H1 (cell line): ENCODE data around the gene CASK. TPM values are rescaled to one million over a fixed set of nuclear protein-coding genes. Genes with fewer than 3 reads are reported as not detected.

Source experiments
- CTCF ChIA-PET: fragments of 300-600 bp; sonication (Branson Sonifier 250); formaldehyde crosslinking; loops from one replicate; lab custom pipeline; 2021; ENCODE audit not compliant: partially characterized antibody; lab: Charles Lee
- POLR2A ChIA-PET: fragments of 300-600 bp; sonication (Branson Sonifier 250); formaldehyde crosslinking; loops from one replicate; lab custom pipeline; 2021; ENCODE audit warnings: inconsistent platforms; ENCODE audit not compliant: partially characterized antibody; lab: Charles Lee
- DNase-seq, 2 experiments: peaks; one replicate each; pipeline versions ENCODE4 v3.0.0 to v3.0.0-alpha.2; 2010 to 2022; ENCODE audit warnings: low spot score in 2 of 2, low read depth in 1 of 2, mixed read lengths in 1 of 2
- FAIRE-seq: peaks from 2 replicates; lab custom pipeline; 2011; peaks lifted over from hg19 to GRCh38; lab: Jason Lieb, UNC
- H2AFZ ChIP-seq: 2 replicates; pipeline ENCODE4 v1.8.1; 2012; ENCODE audit warnings: low read length, inconsistent platforms
- H2AK5ac ChIP-seq: 2 replicates; pipeline ENCODE4 v1.6.1; 2013; ENCODE audit warnings: low read depth, low read length
- H2BK120ac ChIP-seq: replicated peaks from 2 replicates; pipeline ENCODE3; 2013; ENCODE audit warnings: low read depth, low read length, inconsistent platforms
- H2BK12ac ChIP-seq: 2 replicates; pipeline ENCODE4 v1.6.1; 2013; ENCODE audit warnings: low read depth, low read length
- H2BK15ac ChIP-seq: 2 replicates; pipeline ENCODE4 v1.6.1; 2013; ENCODE audit warnings: low read length
- H2BK20ac ChIP-seq: 2 replicates; pipeline ENCODE4 v1.6.1; 2013; ENCODE audit warnings: low read length
- H2BK5ac ChIP-seq: 2 replicates; pipeline ENCODE4 v1.6.1; 2013; ENCODE audit warnings: low read depth, low read length
- H3K14ac ChIP-seq: 2 replicates; pipeline ENCODE4 v1.6.1; 2013; ENCODE audit warnings: inconsistent platforms; ENCODE audit not compliant: insufficient read length
- H3K18ac ChIP-seq: 2 replicates; pipeline ENCODE4 v1.6.1; 2013; ENCODE audit warnings: low read length; ENCODE audit errors: extremely low read depth
- H3K23ac ChIP-seq: 2 replicates; pipeline ENCODE4 v1.6.1; 2013; ENCODE audit warnings: inconsistent platforms; ENCODE audit not compliant: insufficient read length
- H3K23me2 ChIP-seq: 2 replicates; pipeline ENCODE4 v1.6.1; 2013; ENCODE audit warnings: low read depth, low read length
- H3K27ac ChIP-seq: 2 replicates; pipeline ENCODE4 v1.6.1; 2011; ENCODE audit warnings: low read depth, low read length, inconsistent platforms
- H3K27me3 ChIP-seq, 4 experiments: replicated peaks in 1 of 4; 1 replicate in 1 of 4; 2 replicates in 3 of 4; pipeline versions ENCODE4 v1.6.1 to v1.8.1; 2011 to 2013; ENCODE audit warnings: low read length in 3 of 4, mild to moderate bottlenecking in 3 of 4, inconsistent platforms in 2 of 4, mixed read lengths in 2 of 4, moderate library complexity in 1 of 4; ENCODE audit not compliant: control insufficient read depth in 3 of 4, insufficient read depth in 3 of 4; ENCODE audit errors: extremely low read depth in 1 of 4
- H3K36me3 ChIP-seq, 4 experiments: 2 replicates each; pipeline versions ENCODE4 v1.6.1 to v1.8.1; 2011 to 2013; ENCODE audit warnings: mild to moderate bottlenecking in 4 of 4, low read length in 3 of 4, moderate library complexity in 2 of 4, control low read depth in 1 of 4, inconsistent platforms in 1 of 4; ENCODE audit not compliant: insufficient read depth in 4 of 4, control insufficient read depth in 2 of 4
- H3K4ac ChIP-seq: replicated peaks from 2 replicates; pipeline ENCODE3; 2013; ENCODE audit warnings: low read length, low read depth, mixed read lengths, inconsistent platforms; ENCODE audit not compliant: insufficient read length
- H3K4me1 ChIP-seq, 4 experiments: replicated peaks in 1 of 4; 1 replicate in 1 of 4; 2 replicates in 3 of 4; pipeline versions ENCODE4 v1.6.1 to v1.8.1; 2011 to 2013; ENCODE audit warnings: low read length in 3 of 4, inconsistent platforms in 2 of 4, mixed read lengths in 1 of 4; ENCODE audit not compliant: insufficient read depth in 4 of 4, control insufficient read depth in 3 of 4
- H3K4me2 ChIP-seq, 2 experiments: 2 replicates each; pipeline versions ENCODE4 v1.6.1 to v1.8.1; 2011 to 2013; ENCODE audit warnings: low read depth in 2 of 2, low read length in 2 of 2, control low read depth in 1 of 2, inconsistent platforms in 1 of 2, mild to moderate bottlenecking in 1 of 2; ENCODE audit not compliant: insufficient read depth in 1 of 2
- H3K4me3 ChIP-seq, 4 experiments: fragments of 200-600, 300-600 bp in 1 of 4; sonication (generic), shearing (Covaris generic), sonication (Bioruptor Twin) in 1 of 4; 2 replicates each; pipeline versions ENCODE4 v1.5.1 to v1.8.1; 2011 to 2016; ENCODE audit warnings: low read length in 4 of 4, low read depth in 3 of 4, control low read depth in 2 of 4, inconsistent platforms in 2 of 4, mild to moderate bottlenecking in 2 of 4, mixed read lengths in 1 of 4, moderate library complexity in 1 of 4; ENCODE audit not compliant: insufficient read depth in 2 of 4; ENCODE audit errors: extremely low read depth in 1 of 4
- H3K56ac ChIP-seq: replicated peaks from 2 replicates; pipeline ENCODE3; 2013; ENCODE audit warnings: low read depth, mild to moderate bottlenecking, mixed read lengths, low read length, inconsistent platforms; ENCODE audit not compliant: insufficient read length
- H3K79me1 ChIP-seq: 2 replicates; pipeline ENCODE4 v1.6.1; 2013; ENCODE audit warnings: low read depth, low read length, control low read depth
- H3K79me2 ChIP-seq, 2 experiments: 2 replicates each; pipeline versions ENCODE4 v1.6.1 to v1.8.1; 2012 to 2013; ENCODE audit warnings: low read length in 2 of 2, mild to moderate bottlenecking in 2 of 2, inconsistent platforms in 1 of 2; ENCODE audit not compliant: insufficient read depth in 2 of 2, control insufficient read depth in 1 of 2
- H3K9ac ChIP-seq, 4 experiments: replicated peaks in 1 of 4; 1 replicate in 1 of 4; 2 replicates in 3 of 4; pipeline versions ENCODE4 v1.6.1 to v1.8.1; 2011 to 2013; ENCODE audit warnings: low read depth in 3 of 4, low read length in 3 of 4, control low read depth in 2 of 4, mild to moderate bottlenecking in 2 of 4, moderate library complexity in 2 of 4, inconsistent platforms in 1 of 4; ENCODE audit errors: extremely low read depth in 1 of 4
- H3K9me3 ChIP-seq, 2 experiments: 2 replicates each; pipeline versions ENCODE4 v1.6.1 to v1.8.1; 2012 to 2013; ENCODE audit warnings: mild to moderate bottlenecking in 2 of 2, moderate library complexity in 2 of 2, control low read depth in 1 of 2, inconsistent platforms in 1 of 2, low read depth in 1 of 2, low read length in 1 of 2, mixed read lengths in 1 of 2; ENCODE audit not compliant: insufficient read depth in 2 of 2
- H4K20me1 ChIP-seq, 2 experiments: replicated peaks in 1 of 2; 2 replicates each; pipeline versions ENCODE3 to v1.8.1; 2011 to 2013; ENCODE audit warnings: inconsistent platforms in 2 of 2, low read length in 2 of 2, mild to moderate bottlenecking in 1 of 2; ENCODE audit not compliant: insufficient read depth in 2 of 2, control insufficient read depth in 1 of 2
- H4K5ac ChIP-seq: 2 replicates; pipeline ENCODE4 v1.6.1; 2013; ENCODE audit warnings: low read length, low read depth, mixed read lengths, inconsistent platforms; ENCODE audit not compliant: insufficient read length
- H4K8ac ChIP-seq: 2 replicates; pipeline ENCODE4 v1.8.0; 2013; ENCODE audit warnings: mild to moderate bottlenecking, moderate library complexity, low read length, inconsistent platforms; ENCODE audit not compliant: insufficient read depth; ENCODE audit errors: extremely low read depth
- H4K91ac ChIP-seq: replicated peaks from 2 replicates; pipeline ENCODE3; 2013; ENCODE audit warnings: low read length, mixed read lengths, inconsistent platforms; ENCODE audit not compliant: insufficient read length
- BCL11A ChIP-seq, 2 experiments: IDR thresholded peaks; one replicate each; pipeline ENCODE4 v1.6.1; 2011; ENCODE audit warnings: low read depth in 2 of 2, low read length in 2 of 2, mild to moderate bottlenecking in 2 of 2
- CHD1 ChIP-seq: IDR thresholded peaks from 2 replicates; pipeline ENCODE4 v1.6.1; 2012; ENCODE audit warnings: low read depth, low read length, improper control_type of control experiment
- CREB1 ChIP-seq: IDR thresholded peaks from 2 replicates; pipeline ENCODE4 v1.6.1; 2012; ENCODE audit warnings: inconsistent platforms
- EGR1 ChIP-seq: IDR thresholded peaks from 2 replicates; pipeline ENCODE4 v1.6.1; 2011; ENCODE audit warnings: low read depth, low read length, borderline replicate concordance
- HDAC6 ChIP-seq: IDR thresholded peaks from one replicate; pipeline ENCODE4 v1.7.1; 2012; ENCODE audit warnings: low read depth, mild to moderate bottlenecking, inconsistent platforms, low read length, moderate library complexity
- POLR2AphosphoS5 ChIP-seq: IDR thresholded peaks from 2 replicates; pipeline ENCODE4 v1.6.1; 2011; ENCODE audit warnings: low read depth, low read length
- SUZ12 ChIP-seq: fragments of 200-600 bp; sonication (generic); IDR thresholded peaks from 2 replicates; pipeline ENCODE4 v1.6.1; 2012; ENCODE audit warnings: mild to moderate bottlenecking, inconsistent platforms, low read length, moderate library complexity, mixed read lengths
- TEAD4 ChIP-seq: IDR thresholded peaks from 2 replicates; pipeline ENCODE4 v1.6.1; 2012; ENCODE audit warnings: low read depth, low read length, inconsistent platforms, mixed read lengths
- WGBS, 2 experiments: shearing (Covaris generic) in 1 of 2; methylation state at CpG; one replicate each; pipeline versions ENCODE4 v1.1.6 to v1.1.7; 2013 to 2015; ENCODE audit warnings: low lambda C conversion rate in 2 of 2, mixed read lengths in 2 of 2, inconsistent platforms in 1 of 2, low coverage in 1 of 2, missing lambda C conversion rate in 1 of 2; ENCODE audit not compliant: insufficient replicate concordance in 2 of 2, insufficient coverage in 1 of 2, insufficient read length in 1 of 2; ENCODE audit errors: extremely low coverage in 1 of 2, missing lambda C conversion rate in 1 of 2; 5-methylcytosine and 5-hydroxymethylcytosine counted together
- polyA plus RNA-seq, 7 experiments: library from polyadenylated mRNA; depleted of rRNA in 3 of 7; stranded (reverse) in 5 of 7; unstranded in 2 of 7; fragments of >200 nt in 5 of 7; fragments of 200-250 nt in 2 of 7; gene quantifications; 1 replicate in 5 of 7; 2 replicates in 1 of 7; 4 replicates in 1 of 7; pipeline versions ENCODE4 v1.2.1 to v1.2.3, GENCODE V29; 2011 to 2013; ENCODE audit warnings: missing spikeins in 2 of 7, mixed read lengths in 2 of 7
- total RNA-seq: library from RNA; stranded (reverse); fragmentation: NEBNext Ultra II Directional; extraction: Animal tissue kit (Norgen Biotek cat#: 25700); gene quantifications from 2 replicates; pipeline ENCODE4 v1.2.1, GENCODE V29; 2021

CASK gene
- total and polyA plus RNA-seq, 2 of the 8 experiments (the other 6 are each of a cell fraction or from before 2014, with no cell fraction given), result 21.6 to 55.1 TPM

GRCh38 chrX:41502004-41502403, 421.4 kb downstream of the CASK start:
- Histone ChIP-seq H4K5ac (no peak overlapping the region), H3K23ac (no peak overlapping the region), H3K4me3 (no peak overlapping the region), H3K9ac (no peak overlapping the region), H2BK20ac (no peak overlapping the region), H3K9me3 (no peaks in the 10 kb centered on the region; a peak in 1 of 4 replicates), H3K56ac (no peak overlapping the region), H3K4ac (no peak overlapping the region), H3K79me1 (no peaks in the 10 kb centered on the region), H2BK120ac (no peak overlapping the region), H2BK15ac (no peak overlapping the region), H2BK12ac (no peak overlapping the region), H2AK5ac (no peak overlapping the region), H3K79me2 (no peaks in the 10 kb centered on the region), H4K8ac (no peak overlapping the region), H2BK5ac (no peak overlapping the region), H3K18ac (no peak overlapping the region), H3K36me3 (no peaks in the 10 kb centered on the region), H4K20me1 (no peaks in the 10 kb centered on the region), H3K14ac (no peak overlapping the region), H3K27me3 (no peaks in the 10 kb centered on the region), H3K4me1 (no peaks in the 10 kb centered on the region), H3K23me2 (no peaks in the 10 kb centered on the region), H4K91ac (no peak overlapping the region), H3K4me2 (no peak overlapping the region), H3K27ac (no peak overlapping the region), H2AFZ (no peak overlapping the region)
- DNase-seq (no peak), FAIRE-seq (peak; percentile 62)
- TF ChIP-seq BCL11A (IDR thresholded peaks at IDR 0.05; ENCODE audit: low read depth in 2 of 2, low read length in 2 of 2), result no peak
- TF ChIP-seq HDAC6, result no peak
- TF ChIP-seq TEAD4, result no peak
- TF ChIP-seq POLR2AphosphoS5, result no peak
- no peak for TF ChIP-seq EGR1
- TF ChIP-seq CHD1, result no peak
- TF ChIP-seq SUZ12, result no peak
- no peak for TF ChIP-seq CREB1
- ChIA-PET CTCF (no interaction called here), POLR2A (no interaction called here)
- 83% methylated on average over 1 of the region's 1 CpG; no CpG with 5 or more reads in 1 of the 2 experiments for WGBS, 2 experiments
